ENCODE measurements around the gene SIGLEC6.

GRCh38 chr19:51549533-51550324 lies 18.3 kb upstream of the SIGLEC6 start:
- TF ChIP-seq CTCF (IDR thresholded peaks at IDR 0.05) (no peak), POLR2A (IDR thresholded peaks at IDR 0.05) (no peak)

Measured in testis (tissue), 2 donors.